GM12872 (cell line): ENCODE measurements around the gene TOB1.

Experiments used
- CTCF ChIP-seq: IDR thresholded peaks from 3 replicates; pipeline ENCODE4 v1.5.1; 2011; ENCODE audit warnings: low read depth, mild to moderate bottlenecking, low read length, moderate library complexity; ENCODE audit not compliant: insufficient read depth

TOB1 gene

GRCh38 chr17:50902372-50903353 lies 36.5 kb upstream of the TOB1 start:
- TF ChIP-seq CTCF, result no peak

- no peak for TF ChIP-seq CTCF
Observed at GRCh38 chr17:50900383-50900892, 34.3 kb upstream of the TOB1 start.

GRCh38 chr17:50899559-50900319 lies 33.6 kb upstream of the TOB1 start:
- no peak for TF ChIP-seq CTCF

GRCh38 chr17:50899005-50899460 lies 32.9 kb upstream of the TOB1 start:
- no peak for TF ChIP-seq CTCF

- no peak for TF ChIP-seq CTCF
Observed at GRCh38 chr17:50898369-50899004, 32.3 kb upstream of the TOB1 start.

GRCh38 chr17:50893183-50893993 lies 27.2 kb upstream of the TOB1 start:
- TF ChIP-seq CTCF, result no peak
